Measurements from ENCODE around the gene CYLD. TPM values are rescaled to one million over a fixed set of nuclear protein-coding genes. Genes with fewer than 3 reads are reported as not detected.

The CYLD gene
- total RNA-seq, 1 experiment from 2014 or later: 12.5 TPM

DNA sequence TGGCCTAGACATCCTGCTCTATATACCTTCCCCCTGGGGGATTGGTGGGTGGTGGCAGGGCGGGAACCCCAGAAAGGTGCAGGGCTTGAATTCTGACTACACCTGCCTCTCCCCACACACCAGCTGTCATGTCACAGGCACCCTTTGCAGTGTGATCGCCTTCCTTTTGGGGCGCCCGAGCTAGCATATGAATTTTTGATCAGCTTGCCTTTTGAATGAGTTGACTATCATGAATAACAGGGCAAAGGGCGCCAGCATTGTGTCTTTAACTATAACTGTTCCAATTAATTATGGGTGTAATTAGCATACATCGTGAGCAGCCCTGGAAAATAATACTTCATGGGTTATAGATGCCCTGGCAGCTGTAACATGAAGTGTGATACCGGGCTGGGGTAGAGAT is 72.7 kb downstream of the CYLD start:
- Histone ChIP-seq H2BK5ac (ENCODE audit: insufficient read length, low read length) (no peak overlapping the region), H2BK120ac (ENCODE audit: low read depth, low read length, poor library complexity, severe bottlenecking) (no peak overlapping the region), H3K9me3 (ENCODE audit: control insufficient read depth, low read depth, low read length) (no peaks in the 10 kb centered on the region), H3K27me3 (ENCODE audit: insufficient read depth, low read length) (no peaks in the 10 kb centered on the region), H3K23ac (ENCODE audit: insufficient read length, low read depth, low read length) (no peak overlapping the region), H3K4ac (ENCODE audit: low read depth, low read length) (no peak overlapping the region), H4K20me1 (ENCODE audit: control insufficient read depth, insufficient read depth, insufficient read length) (no peaks in the 10 kb centered on the region), H3K4me1 (ENCODE audit: insufficient read depth, low read length) (no peaks in the 10 kb centered on the region), H3K4me2 (ENCODE audit: insufficient read depth, insufficient read length, low read length) (no peak overlapping the region), H3K56ac (ENCODE audit: insufficient read length, low read depth, low read length) (no peak overlapping the region), H4K91ac (ENCODE audit: insufficient read length, low read depth, low read length) (no peak overlapping the region), H3K79me1 (ENCODE audit: insufficient read depth, low read depth, low read length, poor library complexity, severe bottlenecking) (no peaks in the 10 kb centered on the region), H2BK15ac (ENCODE audit: low read depth, low read length) (no peak overlapping the region), H2AFZ (ENCODE audit: low read length) (no peak overlapping the region), H3K14ac (ENCODE audit: insufficient read depth, low read length) (no peak overlapping the region), H3T11ph (ENCODE audit: low read length) (no peak overlapping the region), H3K18ac (ENCODE audit: insufficient read length, low read depth, low read length) (no peak overlapping the region), H4K5ac (ENCODE audit: insufficient read length, low read depth, low read length) (no peak overlapping the region), H3K9ac (ENCODE audit: extremely low read depth, insufficient read length, low read length) (no peak overlapping the region), H2AK5ac (ENCODE audit: insufficient read length, low read length) (no peak overlapping the region), H3K79me2 (ENCODE audit: insufficient read depth, low read length) (no peaks in the 10 kb centered on the region), H3K27ac (ENCODE audit: insufficient read length, low read depth, low read length) (no peak overlapping the region), H4K8ac (replicated peaks; ENCODE audit: insufficient read length, low read depth, low read length) (no peak overlapping the region), H2BK20ac (ENCODE audit: low read depth, low read length, poor library complexity, severe bottlenecking) (no peak overlapping the region), H2BK12ac (ENCODE audit: insufficient read length, low read depth, low read length) (no peak overlapping the region), H3K23me2 (ENCODE audit: insufficient read length, low read depth, low read length, poor library complexity, severe bottlenecking) (no peaks in the 10 kb centered on the region)
- H3K27me3 Mint-ChIP-seq (ENCODE audit: low read depth): no peaks in the 10 kb centered on the region; the same call in none of the 2 replicates
- H3K4me1 Mint-ChIP-seq: peaks cover 3 to 5% of the 10 kb centered on the region in 2 experiments
- no CpG with 5 or more reads among the region's 7 CpGs for WGBS (ENCODE audit: extremely low coverage, insufficient read length, low lambda C conversion rate)
- TF ChIP-seq, protein P1, sequence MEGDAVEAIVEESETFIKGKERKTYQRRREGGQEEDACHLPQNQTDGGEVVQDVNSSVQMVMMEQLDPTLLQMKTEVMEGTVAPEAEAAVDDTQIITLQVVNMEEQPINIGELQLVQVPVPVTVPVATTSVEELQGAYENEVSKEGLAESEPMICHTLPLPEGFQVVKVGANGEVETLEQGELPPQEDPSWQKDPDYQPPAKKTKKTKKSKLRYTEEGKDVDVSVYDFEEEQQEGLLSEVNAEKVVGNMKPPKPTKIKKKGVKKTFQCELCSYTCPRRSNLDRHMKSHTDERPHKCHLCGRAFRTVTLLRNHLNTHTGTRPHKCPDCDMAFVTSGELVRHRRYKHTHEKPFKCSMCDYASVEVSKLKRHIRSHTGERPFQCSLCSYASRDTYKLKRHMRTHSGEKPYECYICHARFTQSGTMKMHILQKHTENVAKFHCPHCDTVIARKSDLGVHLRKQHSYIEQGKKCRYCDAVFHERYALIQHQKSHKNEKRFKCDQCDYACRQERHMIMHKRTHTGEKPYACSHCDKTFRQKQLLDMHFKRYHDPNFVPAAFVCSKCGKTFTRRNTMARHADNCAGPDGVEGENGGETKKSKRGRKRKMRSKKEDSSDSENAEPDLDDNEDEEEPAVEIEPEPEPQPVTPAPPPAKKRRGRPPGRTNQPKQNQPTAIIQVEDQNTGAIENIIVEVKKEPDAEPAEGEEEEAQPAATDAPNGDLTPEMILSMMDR (conservative IDR thresholded peaks at IDR 0.05): no peak
- no peaks in the 10 kb centered on the region for H3K36me3 Mint-ChIP-seq (ENCODE audit: insufficient read depth in 1 of 3, low read depth in 3 of 3)
- DNase-seq: no peak
- no peak overlapping the region for H3K27ac Mint-ChIP-seq
- H3K4me3 Mint-ChIP-seq: no peak overlapping the region
- H3K9me3 Mint-ChIP-seq: no peaks in the 10 kb centered on the region

Measured in H9 (cell line).